Measurements from ENCODE around the gene SH3GLB1. TPM values are rescaled to one million over a fixed set of nuclear protein-coding genes. Genes with fewer than 3 reads are reported as not detected.

The SH3GLB1 gene
- total RNA-seq, 1 experiment from 2014 or later, result 47.6 TPM

DNA sequence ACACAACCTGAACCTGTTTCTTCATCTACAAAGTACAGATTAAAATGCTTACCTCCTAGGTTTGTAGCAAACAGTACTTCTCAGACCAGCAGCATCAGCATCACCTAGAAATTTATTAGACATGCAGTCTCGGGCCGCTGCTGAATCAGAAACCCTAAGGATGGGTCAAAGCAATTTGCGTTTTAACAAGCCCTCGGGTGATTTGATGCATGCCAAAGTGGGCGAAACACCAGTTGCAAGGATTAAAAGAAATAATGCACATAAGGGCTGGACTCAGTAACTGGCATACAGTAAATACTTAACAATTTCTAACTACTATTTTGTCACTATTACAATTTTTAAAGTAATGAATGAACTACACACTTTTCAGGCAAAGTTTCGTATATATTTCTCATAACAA is 47.5 kb downstream of the SH3GLB1 start:
- CTCF ChIA-PET, result no interaction called here
- H3K79me2 ChIP-seq (ENCODE audit: low read depth), result no peaks in the 10 kb centered on the region
- no peaks in the 10 kb centered on the region for H3K27me3 ChIP-seq (ENCODE audit: insufficient read depth, low read depth)
- no peak for TF ChIP-seq EZH2 (IDR thresholded peaks at IDR 0.05; ENCODE audit: low read depth)
- TF ChIP-seq CTCF (conservative IDR thresholded peaks at IDR 0.05), result no peak
- no TSS peak for BruUV-seq (replicated peaks)
- H3K9me2 ChIP-seq (ENCODE audit: insufficient read depth), result no peaks in the 10 kb centered on the region
- DNase-seq, result no peak
- H4K20me1 ChIP-seq (ENCODE audit: insufficient read depth), result no peaks in the 10 kb centered on the region
- H3F3A ChIP-seq (ENCODE audit: insufficient read depth, low read depth), result no peaks in the 10 kb centered on the region
- H2AFZ ChIP-seq, result no peak overlapping the region
- intact Hi-C loops (cut with micrococcal nuclease; ENCODE audit: unreplicated experiment), result loop anchor here (5.0 kb wide), 1 partner anchor 80 kb away; no protein-coding TSS in a partner anchor
- H3K36me3 ChIP-seq (ENCODE audit: low read depth), result no peaks in the 10 kb centered on the region
- no peak overlapping the region for H3K27ac ChIP-seq
- H3K4me3 ChIP-seq, result no peak overlapping the region
- no peaks in the 10 kb centered on the region for H3K9me3 ChIP-seq (ENCODE audit: insufficient read depth, low read depth)
- H3K4me1 ChIP-seq (replicated peaks; ENCODE audit: insufficient read depth), result peaks cover 13% of the 10 kb centered on the region
- no peak overlapping the region for H3K4me2 ChIP-seq
- POLR2A ChIA-PET (ENCODE audit: unreplicated experiment), result no interaction called here

- BruUV-seq (replicated peaks), result no TSS peak
- CTCF ChIA-PET, result interaction anchor here (0.5 to 1.2 kb wide), 4 partner anchors 18 to 248 kb away, joined by 3 to 5 read pairs (median 3); no protein-coding TSS in a partner anchor
- H3K36me3 ChIP-seq (ENCODE audit: low read depth), result no peaks in the 10 kb centered on the region
- H3F3A ChIP-seq (ENCODE audit: insufficient read depth, low read depth), result no peaks in the 10 kb centered on the region
- no peak overlapping the region for H2AFZ ChIP-seq
- H3K9me3 ChIP-seq (ENCODE audit: insufficient read depth, low read depth), result no peaks in the 10 kb centered on the region
- H3K27me3 ChIP-seq (ENCODE audit: insufficient read depth, low read depth), result no peaks in the 10 kb centered on the region
- TF ChIP-seq EZH2 (IDR thresholded peaks at IDR 0.05; ENCODE audit: low read depth) (no peak), CTCF (conservative IDR thresholded peaks at IDR 0.05) (peak; percentile 45)
- peaks cover 13% of the 10 kb centered on the region for H3K4me1 ChIP-seq (replicated peaks; ENCODE audit: insufficient read depth)
- no peaks in the 10 kb centered on the region for H3K9me2 ChIP-seq (ENCODE audit: insufficient read depth)
- peak overlapping the region; percentile 17; the same call in 1 of the 2 replicates for H3K4me2 ChIP-seq
- no peak overlapping the region for H3K27ac ChIP-seq
- POLR2A ChIA-PET (ENCODE audit: unreplicated experiment), result no interaction called here
- DNase-seq, result peak; percentile 27 to 75
- H3K4me3 ChIP-seq, result no peak overlapping the region
- no peaks in the 10 kb centered on the region for H3K79me2 ChIP-seq (ENCODE audit: low read depth)
- no peaks in the 10 kb centered on the region for H4K20me1 ChIP-seq (ENCODE audit: insufficient read depth)
- intact Hi-C loops (cut with micrococcal nuclease; ENCODE audit: unreplicated experiment), result loop anchor here (5.0 kb wide), 1 partner anchor 79 kb away; no protein-coding TSS in a partner anchor
Measured at GRCh38 chr1:86753700-86754099, 49.3 kb downstream of the SH3GLB1 start.

DNA sequence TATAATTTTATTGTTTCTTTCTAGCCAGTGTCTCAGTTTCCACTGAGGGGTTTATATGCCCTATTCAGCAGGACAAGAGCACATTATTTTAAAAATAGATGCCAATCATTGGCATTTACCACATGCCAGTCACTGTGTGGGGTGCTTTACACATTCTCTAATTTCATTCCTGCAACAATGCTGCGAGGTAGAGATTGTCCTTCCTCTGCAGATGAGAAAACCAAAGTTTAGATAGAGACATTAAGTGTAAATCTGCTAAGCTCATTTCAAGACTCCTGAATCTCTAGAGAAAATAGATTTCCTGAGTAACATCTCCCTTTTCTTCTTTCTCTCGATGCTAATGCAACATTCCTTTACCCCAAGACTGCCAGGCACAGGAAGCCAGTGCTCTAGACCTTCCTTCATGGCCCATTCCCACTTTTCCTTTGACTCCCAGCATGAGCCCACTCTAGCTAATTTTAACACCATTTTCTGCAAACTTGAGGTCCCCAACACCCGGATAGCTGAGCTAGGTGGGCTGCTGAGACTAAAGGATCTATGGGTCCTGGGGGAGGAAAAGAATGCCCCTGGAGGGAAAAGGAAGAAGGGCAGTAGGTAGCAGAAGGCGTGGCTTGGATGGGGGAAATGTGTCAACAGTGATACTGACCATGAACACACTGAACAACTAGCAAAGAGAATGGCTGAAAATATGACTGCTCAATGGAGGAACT is 50.0 kb downstream of the SH3GLB1 start:
- Histone ChIP-seq H3K79me2 (ENCODE audit: low read depth) (no peaks in the 10 kb centered on the region), H3K4me1 (replicated peaks; ENCODE audit: insufficient read depth) (peaks cover 13% of the 10 kb centered on the region), H3K36me3 (ENCODE audit: low read depth) (no peaks in the 10 kb centered on the region), H3K27ac (no peak overlapping the region), H3K27me3 (ENCODE audit: insufficient read depth, low read depth) (no peaks in the 10 kb centered on the region), H3K4me2 (peak overlapping the region; percentile 17; the same call in 1 of the 2 replicates), H3K9me3 (ENCODE audit: insufficient read depth, low read depth) (no peaks in the 10 kb centered on the region), H3F3A (ENCODE audit: insufficient read depth, low read depth) (no peaks in the 10 kb centered on the region), H2AFZ (no peak overlapping the region), H3K4me3 (no peak overlapping the region), H3K9me2 (ENCODE audit: insufficient read depth) (no peaks in the 10 kb centered on the region), H4K20me1 (ENCODE audit: insufficient read depth) (no peaks in the 10 kb centered on the region)
- TF ChIP-seq CTCF (conservative IDR thresholded peaks at IDR 0.05) (no peak), EZH2 (IDR thresholded peaks at IDR 0.05; ENCODE audit: low read depth) (no peak)
- CTCF ChIA-PET, result interaction anchor here (0.6 to 1.2 kb wide), 3 partner anchors 17 to 248 kb away, joined by 3 to 5 read pairs (median 3); no protein-coding TSS in a partner anchor
- DNase-seq, result no peak
- BruUV-seq (replicated peaks), result no TSS peak
- POLR2A ChIA-PET (ENCODE audit: unreplicated experiment), result no interaction called here
- intact Hi-C loops (cut with micrococcal nuclease; ENCODE audit: unreplicated experiment), result loop anchor here (5.0 kb wide), 1 partner anchor 78 kb away; no protein-coding TSS in a partner anchor

Measured in PC-9 (cell line).